HG03571 (cell line): ENCODE data around the gene RRAD.
"Not testable (repeated sequence)": the region's sequence is repeated elsewhere in the genome, so short reads cannot be mapped to it uniquely, and the experiment has no call there.

Experiments used
- ATAC-seq: cut with Tn5 transposase; IDR thresholded peaks from one replicate; pipeline ENCODE4 v1.9.1; 2021; ENCODE audit not compliant: unreplicated experiment

RRAD gene

GRCh38 chr16:66925322-66925840 lies at the start of gene RRAD:
Gene RRAD (minus strand): TSS chr16:66925535. CDS start chr16:66925179, 356 bp downstream.
- ATAC-seq: no peak

DNA sequence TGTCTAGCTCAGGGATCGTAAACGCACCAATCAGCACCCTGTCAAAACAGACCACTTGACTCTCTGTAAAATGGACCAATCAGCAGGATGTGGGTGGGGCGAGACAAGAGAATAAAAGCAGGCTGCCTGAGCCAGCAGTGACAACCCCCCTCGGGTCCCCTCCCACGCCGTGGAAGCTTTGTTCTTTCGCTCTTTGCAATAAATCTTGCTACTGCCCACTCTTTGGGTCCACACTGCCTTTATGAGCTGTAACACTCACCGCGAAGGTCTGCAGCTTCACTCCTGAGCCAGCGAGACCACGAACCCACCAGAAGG lies 49.6 kb upstream of the RRAD start:
- ATAC-seq: not testable (repeated sequence)

DNA sequence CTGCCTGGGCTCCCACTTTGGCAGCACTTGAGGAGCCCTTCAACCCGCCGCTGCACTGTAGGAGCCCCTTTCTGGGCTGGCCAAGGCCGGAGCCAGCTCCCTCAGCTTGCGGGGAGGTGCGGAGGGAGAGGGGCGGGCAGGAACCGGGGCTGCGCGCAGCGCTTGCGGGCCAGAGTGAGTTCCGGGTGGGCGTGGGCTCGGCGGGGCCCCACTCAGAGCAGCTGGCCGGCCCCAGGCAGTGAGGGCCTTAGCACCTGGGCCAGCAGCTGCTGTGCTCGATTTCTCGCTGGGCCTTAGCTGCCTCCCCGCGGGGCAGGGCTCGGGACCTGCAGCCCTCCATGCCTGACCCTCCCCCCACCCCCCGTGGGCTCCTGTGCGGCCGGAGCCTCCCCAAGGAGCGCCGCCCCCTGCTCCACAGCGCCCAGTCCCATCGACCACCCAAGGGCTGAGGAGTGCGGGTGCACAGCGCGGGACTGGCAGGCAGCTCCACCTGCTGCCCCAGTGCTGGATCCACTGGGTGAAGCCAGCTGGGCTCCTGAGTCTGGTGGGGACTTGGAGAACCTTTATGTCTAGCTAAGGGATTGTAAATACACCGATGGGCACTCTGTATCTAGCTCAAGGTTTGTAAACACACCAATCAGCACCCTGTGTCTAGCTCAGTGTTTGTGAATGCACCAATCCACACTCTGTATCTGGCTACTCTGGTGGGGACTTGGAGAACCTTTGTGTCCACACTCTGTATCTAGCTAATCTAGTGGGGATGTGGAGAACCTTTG lies 49.0 kb upstream of the RRAD start:
- not testable (repeated sequence) for ATAC-seq

- ATAC-seq: no peak
Measured at GRCh38 chr16:66973716-66974115, 48.4 kb upstream of the RRAD start.

GRCh38 chr16:66972983-66973382 lies 47.6 kb upstream of the RRAD start:
- ATAC-seq: no peak

GRCh38 chr16:66970775-66971720 lies 45.7 kb upstream of the RRAD start:
- no peak for ATAC-seq

DNA sequence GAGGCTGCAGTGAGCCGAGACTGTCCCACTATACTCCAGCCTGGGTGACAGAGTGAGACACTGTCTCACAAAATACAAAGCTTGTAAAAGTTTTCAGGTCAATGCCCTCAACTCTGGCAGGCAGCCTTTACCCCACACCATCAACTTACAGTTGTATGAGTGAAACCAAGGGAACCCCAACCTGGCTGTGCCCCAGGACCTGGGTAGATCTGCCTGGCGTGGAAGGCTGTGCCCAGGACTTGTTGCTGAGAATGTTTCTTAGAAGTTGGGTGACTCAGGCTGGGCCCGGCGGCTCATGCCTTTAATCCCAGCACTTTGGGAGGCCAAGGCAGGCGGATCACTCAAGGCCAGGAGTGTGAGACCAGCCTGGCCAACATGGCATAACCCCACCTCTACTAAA lies 43.5 kb upstream of the RRAD start:
- ATAC-seq: no peak

GRCh38 chr16:66964049-66964448 lies 38.7 kb upstream of the RRAD start:
- ATAC-seq: no peak

GRCh38 chr16:66961914-66962313 lies 36.6 kb upstream of the RRAD start:
- no peak for ATAC-seq

DNA sequence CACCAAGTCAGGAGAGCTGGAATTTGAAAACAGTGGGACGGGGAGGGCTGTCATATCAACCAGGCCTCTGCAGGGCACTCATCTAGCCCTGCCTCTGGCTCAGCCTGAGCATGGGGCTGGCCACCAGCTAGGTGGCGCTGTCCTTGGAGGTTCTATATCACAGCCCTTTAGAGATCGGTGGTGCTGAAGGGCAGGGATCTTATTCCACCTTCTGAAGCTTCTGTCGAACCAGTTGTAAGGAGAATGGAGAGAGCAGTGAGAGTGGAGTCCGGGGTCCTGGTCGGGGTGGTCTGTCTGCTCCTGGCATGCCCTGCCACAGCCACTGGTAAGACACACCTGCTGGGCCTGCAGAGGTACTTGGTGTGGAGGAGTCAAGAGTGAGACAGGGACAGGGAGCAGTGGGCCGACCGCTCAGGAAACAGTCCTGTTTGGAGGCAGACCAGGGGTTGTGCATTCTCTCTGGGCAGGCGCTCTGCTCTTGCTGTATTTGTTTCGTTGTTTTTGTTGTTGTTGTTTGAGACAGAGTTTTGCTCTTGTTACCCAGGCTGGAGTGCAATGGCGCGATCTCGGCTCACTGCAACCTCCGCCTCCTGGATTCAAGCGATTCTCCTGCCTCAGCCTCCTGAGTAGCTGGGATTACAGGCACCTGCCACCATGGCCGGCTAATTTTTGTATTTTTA lies 35.9 kb upstream of the RRAD start, which contains the start of gene CES3:
Gene CES3 (plus strand): TSS at position 202 of the 680 bp plus-strand sequence. CDS start 42 bp downstream, at position 244.
- ATAC-seq: no peak

DNA sequence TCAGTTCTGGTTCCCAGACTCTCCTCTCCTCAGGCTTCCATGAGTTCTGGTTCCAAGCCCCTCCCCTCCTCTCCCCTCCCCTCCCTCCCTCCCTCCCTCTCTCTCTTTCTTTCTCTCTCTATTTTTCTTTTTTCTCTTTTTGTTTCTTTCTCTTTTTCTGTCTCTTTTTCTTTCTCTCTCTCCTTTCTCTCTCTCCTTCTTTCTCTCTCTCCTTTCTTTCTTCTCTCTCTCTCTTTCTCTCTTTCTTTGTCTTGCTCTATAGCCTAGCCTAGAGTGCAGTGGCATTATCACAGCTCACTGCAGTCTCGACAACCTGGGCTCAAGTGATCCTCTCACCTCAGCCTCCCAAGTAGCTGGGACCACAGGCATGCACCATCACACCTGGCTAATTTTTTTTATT lies 34.9 kb upstream of the RRAD start:
- no peak for ATAC-seq

DNA sequence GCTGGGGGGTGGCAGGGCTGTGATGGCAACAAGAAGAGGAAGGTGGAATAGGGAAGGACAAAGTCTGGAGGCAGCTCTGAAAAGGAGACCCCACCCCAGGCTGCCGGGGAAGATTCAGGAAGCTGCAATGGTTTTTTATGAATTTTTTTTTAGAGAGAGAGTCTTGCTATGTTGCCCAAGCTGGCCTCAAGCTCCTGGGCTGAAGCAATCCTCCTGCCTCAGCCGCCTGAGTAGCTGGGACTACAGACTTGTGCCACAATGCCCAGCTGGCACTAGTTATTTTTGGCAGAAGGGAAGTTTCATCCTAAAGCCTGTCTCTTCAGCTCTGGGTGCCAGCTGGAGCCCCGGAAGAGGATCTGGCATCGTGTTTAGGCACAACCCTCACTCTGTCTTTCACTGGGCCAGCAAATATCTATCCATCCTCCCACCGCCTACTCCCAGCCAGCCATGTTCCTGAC lies 34.4 kb upstream of the RRAD start:
- no peak for ATAC-seq

- ATAC-seq: no peak
Measured at GRCh38 chr16:66958857-66959703, 33.7 kb upstream of the RRAD start.

GRCh38 chr16:66956154-66956457 lies 30.8 kb upstream of the RRAD start:
- ATAC-seq: not testable (repeated sequence)

GRCh38 chr16:66955363-66956153 lies 30.2 kb upstream of the RRAD start:
- not testable (repeated sequence) for ATAC-seq

GRCh38 chr16:66954097-66954659 lies 28.8 kb upstream of the RRAD start:
- no peak for ATAC-seq

- ATAC-seq: no peak
Measured at GRCh38 chr16:66953462-66954096, 28.2 kb upstream of the RRAD start.

DNA sequence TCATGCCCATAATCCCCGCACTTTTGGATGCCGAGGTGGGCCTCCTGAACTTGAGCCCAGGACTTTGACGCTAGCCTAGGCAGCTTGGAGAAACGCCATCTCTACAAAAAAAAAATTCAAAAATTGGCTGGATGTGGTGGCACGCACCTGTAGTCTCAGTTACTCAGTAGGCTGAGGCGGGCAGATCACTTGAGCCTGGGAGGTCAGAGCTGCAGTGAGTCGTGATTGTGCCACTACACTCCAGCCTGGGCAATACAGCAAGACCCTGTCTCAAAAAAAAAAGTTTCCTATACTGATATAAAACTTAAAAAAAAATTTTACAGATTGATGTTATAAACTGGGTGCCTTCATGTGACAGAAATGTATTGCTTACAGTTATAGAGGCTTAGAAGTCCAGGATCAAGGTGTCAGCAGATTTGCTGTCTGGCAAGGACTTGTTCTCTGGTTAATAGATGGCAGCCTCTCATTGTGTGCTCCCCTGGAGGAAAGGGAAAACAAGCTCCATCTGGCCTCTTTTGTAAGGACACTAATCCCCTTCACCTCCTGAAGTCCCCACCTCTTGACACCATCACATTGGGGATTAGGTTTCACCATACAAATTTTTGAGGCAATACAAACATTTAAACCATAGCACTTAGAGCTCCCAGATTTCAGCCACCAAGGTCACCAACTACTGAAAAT lies 27.2 kb upstream of the RRAD start:
- ATAC-seq: no peak
